HG03378 (cell line): Measurements from ENCODE around the gene ATIC.
A peak's percentile ranks its signal among the peaks of the same experiment; 100 is the strongest.
"Not testable (repeated sequence)": the region's sequence is repeated elsewhere in the genome, so short reads cannot be mapped to it uniquely, and the experiment has no call there.

Experiments used
- ATAC-seq: cut with Tn5 transposase; IDR thresholded peaks from one replicate; pipeline ENCODE4 v1.9.1; 2021; ENCODE audit warnings: mild to moderate bottlenecking, moderate library complexity; ENCODE audit not compliant: unreplicated experiment

ATIC gene

GRCh38 chr2:215360059-215360458 lies 48.2 kb downstream of the ATIC start:
- ATAC-seq: not testable (repeated sequence)

GRCh38 chr2:215360596-215360995 lies 48.7 kb downstream of the ATIC start:
- no peak for ATAC-seq

GRCh38 chr2:215361211-215361875 lies 49.5 kb downstream of the ATIC start:
- ATAC-seq: no peak

GRCh38 chr2:215361876-215362561 lies 50.2 kb downstream of the ATIC start:
- ATAC-seq: no peak

DNA sequence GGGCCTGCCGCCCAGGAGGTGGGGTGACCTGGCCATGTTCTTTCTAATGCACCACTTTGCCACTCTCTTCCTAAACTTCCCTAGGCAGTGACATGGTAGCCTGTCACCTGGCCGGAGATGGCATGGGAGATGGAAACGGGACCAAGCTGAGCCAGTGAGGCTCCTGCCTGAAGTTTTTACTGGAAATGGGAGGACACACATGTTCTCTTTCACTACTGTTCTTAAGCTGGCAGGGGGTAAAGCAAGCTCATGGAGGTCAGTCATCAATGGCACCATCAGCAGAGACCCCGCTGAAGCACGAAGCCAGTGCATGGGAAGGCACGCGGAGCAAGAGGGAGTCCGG lies 50.7 kb downstream of the ATIC start:
- no peak for ATAC-seq

- ATAC-seq: no peak
Observed at GRCh38 chr2:215363039-215363438, 51.2 kb downstream of the ATIC start.

GRCh38 chr2:215363461-215364156 lies 51.8 kb downstream of the ATIC start:
- no peak for ATAC-seq

GRCh38 chr2:215364157-215365155 lies 52.6 kb downstream of the ATIC start:
- ATAC-seq: no peak

DNA sequence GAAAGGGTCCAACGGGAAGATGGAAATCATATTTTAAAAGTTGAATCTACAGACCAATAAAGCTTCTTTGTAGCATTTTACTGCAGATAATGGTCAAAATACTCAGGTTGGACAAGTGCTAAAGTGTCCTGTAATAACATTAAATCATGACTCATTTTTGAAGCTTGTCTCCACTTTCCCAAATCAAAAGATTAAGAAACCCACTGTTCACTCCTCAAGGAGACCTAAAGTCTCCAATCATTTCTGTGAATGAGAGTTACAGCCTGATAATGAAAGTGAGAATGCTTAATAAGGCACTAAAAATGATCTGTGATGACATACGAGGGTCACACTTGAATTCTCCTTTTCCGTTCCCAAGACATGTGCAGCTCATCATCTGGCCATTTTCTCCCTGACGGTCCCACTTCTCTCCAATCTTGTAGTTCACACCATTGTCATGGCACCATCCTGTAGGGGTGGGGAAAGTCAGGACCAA lies 53.4 kb downstream of the ATIC start:
- peak; percentile 52 for ATAC-seq

DNA sequence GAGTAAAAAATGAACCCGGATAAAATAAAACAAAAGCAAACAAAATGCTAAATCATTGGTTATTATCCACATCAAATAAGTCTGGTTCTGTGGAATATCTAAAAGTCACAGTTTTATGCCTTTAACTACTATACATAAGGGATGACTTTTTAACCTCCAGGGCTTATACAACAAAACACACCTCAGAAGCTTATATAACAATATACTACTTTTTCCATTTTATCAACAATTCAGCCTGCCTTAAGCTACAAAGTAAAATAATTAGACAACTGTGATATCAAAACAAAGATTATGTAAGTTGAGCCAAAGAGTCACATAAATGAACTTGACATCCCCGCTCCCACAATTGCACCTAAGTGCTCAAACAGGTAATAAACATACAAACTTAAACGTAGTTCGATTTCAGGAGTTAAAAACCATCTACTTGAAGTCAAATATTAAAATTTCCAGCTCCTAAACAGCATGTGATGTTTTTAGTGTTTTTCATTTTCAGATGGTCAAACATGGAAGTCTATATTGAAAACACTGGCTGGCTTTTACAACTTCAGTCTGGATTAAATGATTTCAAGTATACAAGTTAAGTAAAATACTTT lies 54.7 kb downstream of the ATIC start:
- ATAC-seq: no peak

- no peak for ATAC-seq
Observed at GRCh38 chr2:215367662-215368492, 56.0 kb downstream of the ATIC start.

GRCh38 chr2:215368493-215368809 lies 56.6 kb downstream of the ATIC start:
- no peak for ATAC-seq

- no peak for ATAC-seq
Observed at GRCh38 chr2:215369181-215369760, 57.4 kb downstream of the ATIC start.

GRCh38 chr2:215370112-215370965 lies 58.5 kb downstream of the ATIC start:
- no peak for ATAC-seq

DNA sequence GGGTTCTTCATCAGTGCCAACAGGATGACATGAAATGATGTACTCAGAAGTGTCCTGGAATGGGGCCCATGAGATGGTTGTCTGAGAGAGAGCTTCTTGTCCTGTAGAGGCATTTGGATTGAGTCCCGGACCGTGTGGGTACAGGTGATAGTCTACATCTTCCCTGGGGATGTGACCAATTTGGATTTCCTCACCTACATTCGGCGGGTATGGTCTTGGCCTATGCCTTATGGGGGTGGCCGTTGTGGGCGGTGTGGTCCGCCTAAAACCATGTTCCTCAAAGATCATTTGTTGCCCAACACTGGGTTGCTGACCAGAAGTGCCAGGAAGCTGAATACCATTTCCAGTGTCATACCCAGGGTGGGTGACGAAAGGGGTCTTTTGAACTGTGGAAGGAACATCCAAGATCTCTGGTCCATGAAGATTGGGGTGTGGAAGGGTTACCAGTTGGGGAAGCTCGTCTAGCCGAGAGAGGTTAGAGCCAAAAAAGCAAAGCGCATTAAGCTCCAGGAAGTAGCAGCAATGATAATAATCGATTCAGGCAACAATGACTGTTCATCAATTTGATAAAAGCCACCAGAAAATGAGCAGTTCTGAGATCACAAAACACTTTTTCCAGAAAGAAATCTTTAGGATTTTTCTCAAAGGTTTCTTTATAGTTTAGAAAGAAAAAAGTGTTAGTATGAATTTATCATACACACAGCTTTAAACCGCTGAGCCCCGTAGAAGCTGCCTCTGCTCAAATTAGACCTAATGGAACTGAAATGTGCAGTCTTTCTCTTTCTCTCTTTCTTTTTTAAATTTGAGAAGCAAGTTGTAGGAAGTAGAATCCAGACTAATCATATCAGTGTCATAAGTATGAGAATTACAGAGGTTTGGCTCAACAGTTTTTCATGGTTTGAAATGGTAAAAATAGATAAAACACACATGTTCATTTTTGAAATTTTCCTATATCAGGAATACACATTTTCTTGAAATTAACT lies 60.3 kb downstream of the ATIC start:
- ATAC-seq: no peak

DNA sequence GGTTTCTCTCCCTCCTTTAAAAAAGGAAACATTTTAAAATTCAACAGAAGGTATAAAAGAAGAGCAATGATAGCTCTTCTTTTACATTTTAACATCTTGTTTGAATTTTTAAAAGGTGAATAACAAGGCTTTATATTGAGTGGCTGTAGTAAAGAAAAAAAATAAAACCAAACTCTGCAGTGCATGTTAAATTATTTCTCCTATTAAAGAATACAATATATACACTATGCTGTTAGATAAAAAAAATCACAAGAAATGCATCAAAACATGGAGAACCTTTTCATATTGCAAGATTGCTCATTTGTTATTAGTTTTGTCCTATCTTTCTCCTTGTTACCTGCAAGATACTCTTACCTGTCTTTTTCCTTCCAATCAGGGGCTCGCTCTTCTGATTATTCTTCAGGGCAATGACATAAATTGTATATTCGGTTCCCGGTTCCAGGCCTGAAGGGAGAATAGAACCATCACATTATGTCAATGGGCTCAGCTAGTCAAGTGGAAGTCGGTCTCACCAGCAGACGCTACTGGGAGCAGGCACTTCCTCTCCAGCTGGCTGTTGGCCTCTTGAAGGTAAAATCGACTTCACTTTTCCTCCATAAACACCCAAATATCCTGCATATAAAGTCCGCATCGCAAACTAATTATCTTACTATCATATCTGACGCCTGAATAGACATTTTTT lies 61.2 kb downstream of the ATIC start:
- no peak for ATAC-seq

GRCh38 chr2:215374002-215374401 lies 62.1 kb downstream of the ATIC start:
- no peak for ATAC-seq
